ENCODE results near the gene PRDM16.

GRCh38 chr1:3074800-3075199, 5.8 kb downstream of the PRDM16 start:
- TF ChIP-seq CTCF (IDR thresholded peaks at IDR 0.05; ENCODE audit: insufficient read depth, low read depth, low read length) (no peak), EZH2 (IDR thresholded peaks at IDR 0.05; ENCODE audit: insufficient read depth, low read length) (no peak)

Measured in astrocyte (in vitro differentiated cells and primary cell).